Liver (tissue), 9 donors: Measurements from ENCODE around the gene SMIM28. TPM values are rescaled to one million over a fixed set of nuclear protein-coding genes. Genes with fewer than 3 reads are reported as not detected.

Experiments used
- DNase-seq: peaks from one replicate; pipeline ENCODE4 v3.0.0-alpha.2; 2017; ENCODE audit warnings: low spot score
- H3K27ac ChIP-seq, 2 donors: one replicate each; pipeline ENCODE4 v1.7.0; 2013; ENCODE audit warnings: inconsistent platforms in 2 of 2, low read length in 2 of 2, control low read depth in 1 of 2, low read depth in 1 of 2, mild to moderate bottlenecking in 1 of 2
- H3K27me3 ChIP-seq, 4 donors: one replicate each; pipeline versions ENCODE4 v1.6.1 to v1.7.0; 2013; ENCODE audit warnings: low read length in 3 of 4, inconsistent platforms in 1 of 4, mild to moderate bottlenecking in 1 of 4, moderate library complexity in 1 of 4; ENCODE audit not compliant: control insufficient read depth in 4 of 4, insufficient read depth in 4 of 4
- H3K36me3 ChIP-seq, 4 donors: one replicate each; pipeline versions ENCODE4 v1.6.1 to v1.7.0; 2013; ENCODE audit warnings: low read length in 3 of 4, mild to moderate bottlenecking in 3 of 4, low read depth in 1 of 4, moderate library complexity in 1 of 4; ENCODE audit not compliant: control insufficient read depth in 4 of 4, insufficient read depth in 3 of 4
- H3K4me1 ChIP-seq, 4 donors: one replicate each; pipeline versions ENCODE4 v1.6.1 to v1.7.0; 2013; ENCODE audit warnings: low read length in 3 of 4, mild to moderate bottlenecking in 3 of 4, moderate library complexity in 1 of 4; ENCODE audit not compliant: control insufficient read depth in 4 of 4, insufficient read depth in 4 of 4
- H3K4me3 ChIP-seq, 3 donors: one replicate each; pipeline versions ENCODE4 v1.6.1 to v1.7.0; 2013; ENCODE audit warnings: low read length in 3 of 3, control low read depth in 1 of 3, low read depth in 1 of 3, mild to moderate bottlenecking in 1 of 3
- H3K9ac ChIP-seq, 2 donors: one replicate each; pipeline ENCODE4 v1.7.0; 2013; ENCODE audit warnings: low read length in 2 of 2, mild to moderate bottlenecking in 2 of 2, moderate library complexity in 2 of 2, control low read depth in 1 of 2, low read depth in 1 of 2
- H3K9me3 ChIP-seq, 4 donors: one replicate each; pipeline versions ENCODE4 v1.6.1 to v1.7.0; 2013; ENCODE audit warnings: low read length in 3 of 4; ENCODE audit not compliant: control insufficient read depth in 4 of 4
- EGR1 ChIP-seq, 2 donors: IDR thresholded peaks; 2 replicates each; pipeline ENCODE4 v1.6.1; 2016 to 2018; ENCODE audit warnings: antibody characterized with exemption in 2 of 2, low read depth in 2 of 2
- FOXA1 ChIP-seq: IDR thresholded peaks from 2 replicates; pipeline ENCODE4 v1.6.1; 2016; ENCODE audit warnings: antibody characterized with exemption
- FOXA2 ChIP-seq: IDR thresholded peaks from 2 replicates; pipeline ENCODE4 v1.6.1; 2016; ENCODE audit warnings: antibody characterized with exemption
- GABPA ChIP-seq, 2 donors: IDR thresholded peaks in 1 of 2; conservative IDR thresholded peaks in 1 of 2; 2 replicates each; pipeline ENCODE4 v1.6.1; 2016; ENCODE audit warnings: antibody characterized with exemption in 2 of 2, mild to moderate bottlenecking in 1 of 2, moderate library complexity in 1 of 2
- HNF4A ChIP-seq, 2 donors: conservative IDR thresholded peaks; 2 replicates each; pipeline ENCODE4 v1.6.1; 2016; ENCODE audit warnings: antibody characterized with exemption in 2 of 2, mild to moderate bottlenecking in 2 of 2
- HNF4G ChIP-seq: IDR thresholded peaks from 2 replicates; pipeline ENCODE4 v1.6.1; 2016; ENCODE audit warnings: antibody characterized with exemption
- JUND ChIP-seq, 2 donors: IDR thresholded peaks; 2 replicates each; pipeline ENCODE4 v1.6.1; 2016; ENCODE audit warnings: antibody characterized with exemption in 2 of 2
- NR2F2 ChIP-seq: IDR thresholded peaks from 2 replicates; pipeline ENCODE4 v1.6.1; 2016; ENCODE audit warnings: antibody characterized with exemption
- RAD21 ChIP-seq, 2 donors: IDR thresholded peaks; 2 replicates each; pipeline ENCODE4 v1.6.1; 2016; ENCODE audit warnings: antibody characterized with exemption in 2 of 2, mild to moderate bottlenecking in 2 of 2
- RXRA ChIP-seq, 2 donors: IDR thresholded peaks; 2 replicates each; pipeline ENCODE4 v1.6.1; 2017 to 2018; ENCODE audit warnings: antibody characterized with exemption in 2 of 2, mild to moderate bottlenecking in 1 of 2
- SP1 ChIP-seq: IDR thresholded peaks from 2 replicates; pipeline ENCODE4 v1.6.1; 2018; ENCODE audit warnings: antibody characterized with exemption, mild to moderate bottlenecking
- TAF1 ChIP-seq: conservative IDR thresholded peaks from 2 replicates; pipeline ENCODE4 v1.6.1; 2016; ENCODE audit warnings: antibody characterized with exemption, mild to moderate bottlenecking
- YY1 ChIP-seq: IDR thresholded peaks from 2 replicates; pipeline ENCODE4 v1.6.1; 2016; ENCODE audit warnings: antibody characterized with exemption, mild to moderate bottlenecking
- WGBS: extraction: QIAGEN DNeasy Blood & Tissue Kit; methylation state at CpG from one replicate; pipeline ENCODE4 v1.1.7; 2013; 5-methylcytosine and 5-hydroxymethylcytosine counted together
- polyA plus RNA-seq, 2 donors: library from polyadenylated mRNA; stranded (reverse) in 1 of 2; unstranded in 1 of 2; fragments of 200-250 nt in 1 of 2; fragments of >200 nt in 1 of 2; fragmentation: Nextera tagmentation in 1 of 2; extraction: Ambion mirVana in 1 of 2; gene quantifications; one replicate each; pipeline versions ENCODE4 v1.2.1 to v1.2.3, GENCODE V29; 2013 to 2015
- total RNA-seq, 2 donors: library from RNA; depleted of rRNA; stranded (reverse); fragments of >200 nt; gene quantifications; one replicate each; pipeline ENCODE4 v1.2.3, GENCODE V29; 2014
- TF ChIP-seq, protein P1 (sequence below): fragments of 150-350 bp; IDR thresholded peaks from 2 replicates; pipeline ENCODE4 v1.5.1; 2017; ENCODE audit warnings: improper control_type of control experiment, low read depth, low read length; ENCODE audit not compliant: missing input control
- TF ChIP-seq, protein P2 (sequence below): IDR thresholded peaks from 2 replicates; pipeline ENCODE4 v1.6.1; 2016; ENCODE audit warnings: antibody characterized with exemption
- TF ChIP-seq, protein P3 (sequence below): IDR thresholded peaks from 2 replicates; pipeline ENCODE4 v1.6.1; 2016; ENCODE audit warnings: antibody characterized with exemption
- TF ChIP-seq, protein P4 (sequence below): IDR thresholded peaks from 2 replicates; pipeline ENCODE4 v1.6.1; 2016; ENCODE audit warnings: antibody characterized with exemption
- donor health status: healthy.
- donor health status: healthy.
- donor health status: healthy.
- donor health status: healthy.
- donor health status: healthy.

Gene SMIM28
- total and polyA plus RNA-seq, 4 donors, result not detected

DNA sequence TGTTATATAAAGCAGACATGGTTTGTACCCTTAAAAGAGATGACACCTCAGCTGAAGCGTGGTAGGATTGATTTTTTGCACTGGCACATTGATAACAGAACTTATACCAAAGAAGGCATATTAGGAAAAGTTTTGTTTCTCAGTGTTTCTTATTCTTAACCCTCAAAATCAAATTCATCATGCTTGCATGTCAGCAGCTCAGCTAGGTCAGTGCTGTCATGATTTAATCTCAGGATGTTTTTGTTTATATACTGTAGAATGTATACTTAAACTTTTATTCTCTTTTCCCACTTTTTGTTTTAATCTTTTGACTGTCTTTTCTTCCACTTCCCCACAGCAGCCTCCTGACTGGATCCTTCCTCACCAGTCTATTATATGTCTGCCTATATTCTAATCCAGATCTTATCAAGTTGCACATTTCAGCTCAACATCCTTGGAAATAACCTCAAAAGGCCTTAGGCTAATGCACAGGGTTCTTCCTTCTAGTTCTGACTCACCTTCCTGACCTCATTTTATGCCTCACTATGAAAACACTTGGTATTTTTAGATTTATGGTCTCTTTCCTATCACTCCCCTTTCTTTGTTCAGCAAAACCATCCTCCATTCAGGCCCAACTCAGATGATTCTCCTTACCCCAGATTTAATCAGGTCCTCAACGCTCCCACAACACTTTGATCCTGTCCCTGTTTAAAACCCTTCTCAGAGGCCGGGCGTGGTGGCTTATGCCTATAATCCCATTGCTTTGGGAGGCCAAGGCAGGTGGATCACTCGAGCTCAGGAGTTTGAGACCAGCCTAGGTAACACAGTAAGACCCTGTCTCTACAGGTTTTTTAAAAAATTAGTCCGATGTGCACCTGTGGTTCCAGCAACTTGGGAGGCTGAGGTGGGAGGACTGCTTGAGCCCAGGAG lies 33.5 kb downstream of the SMIM28 start:
- no peaks in the 10 kb centered on the region for H3K27me3 ChIP-seq
- no peak for DNase-seq
- TF ChIP-seq, protein P1, sequence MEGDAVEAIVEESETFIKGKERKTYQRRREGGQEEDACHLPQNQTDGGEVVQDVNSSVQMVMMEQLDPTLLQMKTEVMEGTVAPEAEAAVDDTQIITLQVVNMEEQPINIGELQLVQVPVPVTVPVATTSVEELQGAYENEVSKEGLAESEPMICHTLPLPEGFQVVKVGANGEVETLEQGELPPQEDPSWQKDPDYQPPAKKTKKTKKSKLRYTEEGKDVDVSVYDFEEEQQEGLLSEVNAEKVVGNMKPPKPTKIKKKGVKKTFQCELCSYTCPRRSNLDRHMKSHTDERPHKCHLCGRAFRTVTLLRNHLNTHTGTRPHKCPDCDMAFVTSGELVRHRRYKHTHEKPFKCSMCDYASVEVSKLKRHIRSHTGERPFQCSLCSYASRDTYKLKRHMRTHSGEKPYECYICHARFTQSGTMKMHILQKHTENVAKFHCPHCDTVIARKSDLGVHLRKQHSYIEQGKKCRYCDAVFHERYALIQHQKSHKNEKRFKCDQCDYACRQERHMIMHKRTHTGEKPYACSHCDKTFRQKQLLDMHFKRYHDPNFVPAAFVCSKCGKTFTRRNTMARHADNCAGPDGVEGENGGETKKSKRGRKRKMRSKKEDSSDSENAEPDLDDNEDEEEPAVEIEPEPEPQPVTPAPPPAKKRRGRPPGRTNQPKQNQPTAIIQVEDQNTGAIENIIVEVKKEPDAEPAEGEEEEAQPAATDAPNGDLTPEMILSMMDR, result no peak
- TF ChIP-seq, protein P2, sequence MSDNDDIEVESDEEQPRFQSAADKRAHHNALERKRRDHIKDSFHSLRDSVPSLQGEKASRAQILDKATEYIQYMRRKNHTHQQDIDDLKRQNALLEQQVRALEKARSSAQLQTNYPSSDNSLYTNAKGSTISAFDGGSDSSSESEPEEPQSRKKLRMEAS, result no peak
- TF ChIP-seq JUND (IDR thresholded peaks at IDR 0.05) (no peak), GABPA (IDR thresholded peaks at IDR 0.05 in 1 of 2, conservative IDR thresholded peaks at IDR 0.05 in 1 of 2) (no peak)
- H3K27ac ChIP-seq, result peak overlapping the region; percentile 30 to 59
- no peaks in the 10 kb centered on the region for H3K9me3 ChIP-seq
- H3K9ac ChIP-seq, result no peak overlapping the region
- H3K4me3 ChIP-seq, result no peak overlapping the region
- H3K4me1 ChIP-seq, result peaks cover 9 to 36% (median 20%) of the 10 kb centered on the region in 4 donors
- peaks cover 6 to 46% (median 38%) of the 10 kb centered on the region in 4 donors for H3K36me3 ChIP-seq
- 87% methylated on average over 6 of the region's 6 CpGs for WGBS

DNA sequence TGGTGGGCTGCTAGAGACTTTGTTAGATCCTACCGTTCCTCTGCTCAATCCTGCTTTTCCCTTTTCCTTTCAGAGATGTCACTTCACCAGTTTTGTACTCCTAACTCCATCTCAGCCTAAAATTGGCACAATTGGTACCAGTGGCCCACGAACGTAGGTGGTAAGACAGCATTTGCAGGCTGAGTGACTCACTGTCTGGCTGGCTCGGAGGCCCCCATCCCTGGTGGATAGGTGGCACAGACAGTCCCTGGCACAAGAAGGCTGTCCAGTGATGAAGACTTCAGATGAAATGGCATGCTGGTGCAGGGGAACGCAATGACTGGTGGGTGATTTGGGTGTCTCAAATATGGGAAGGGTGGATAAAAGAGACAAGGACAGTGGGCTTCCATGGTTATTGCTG lies 37.4 kb downstream of the SMIM28 start:
- peaks cover 2 to 16% (median 7%) of the 10 kb centered on the region in 4 donors for H3K4me1 ChIP-seq
- DNase-seq, result no peak
- no peak overlapping the region for H3K27ac ChIP-seq
- no peaks in the 10 kb centered on the region for H3K9me3 ChIP-seq
- H3K27me3 ChIP-seq, result no peaks in the 10 kb centered on the region
- 95% methylated on average over 5 of the region's 5 CpGs for WGBS
- H3K9ac ChIP-seq, result no peak overlapping the region
- H3K4me3 ChIP-seq, result no peak overlapping the region
- TF ChIP-seq SP1 (no peak), EGR1 (IDR thresholded peaks at IDR 0.05; ENCODE audit: low read depth in 2 of 2) (no peak), RXRA (IDR thresholded peaks at IDR 0.05) (no peak), GABPA (IDR thresholded peaks at IDR 0.05 in 1 of 2, conservative IDR thresholded peaks at IDR 0.05 in 1 of 2) (no peak), HNF4G (no peak), JUND (IDR thresholded peaks at IDR 0.05) (no peak), YY1 (no peak)
- TF ChIP-seq, protein P2, result no peak
- H3K36me3 ChIP-seq, result peaks cover 6 to 33% (median 25%) of the 10 kb centered on the region in 4 donors

DNA sequence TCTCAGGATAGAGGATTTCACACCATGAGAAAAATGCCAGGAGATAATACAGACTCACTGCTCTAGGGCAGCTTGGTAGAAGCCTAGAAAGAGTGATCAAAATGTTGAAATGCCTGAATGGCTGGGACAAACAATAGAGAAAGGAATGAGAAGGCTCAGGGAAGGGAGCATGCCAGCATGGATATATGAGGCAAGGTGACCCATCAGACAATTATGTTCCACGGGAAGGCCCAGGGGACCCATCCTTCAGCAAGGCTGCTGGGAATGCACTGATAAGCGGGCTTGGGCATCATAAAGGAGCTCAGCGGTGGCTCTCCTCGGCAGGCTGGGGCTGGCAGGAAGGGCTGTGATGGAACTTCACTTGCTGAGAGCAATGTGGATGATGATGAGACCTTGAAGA lies 38.5 kb downstream of the SMIM28 start:
- H3K4me1 ChIP-seq, result peaks cover 0 to 20% (median 2%) of the 10 kb centered on the region in 4 donors
- WGBS, result 96% methylated on average over 4 of the region's 4 CpGs
- TF ChIP-seq RXRA (IDR thresholded peaks at IDR 0.05), result no peak
- no peak for TF ChIP-seq YY1
- no peak for TF ChIP-seq NR2F2
- no peak for TF ChIP-seq FOXA2
- TF ChIP-seq GABPA (IDR thresholded peaks at IDR 0.05 in 1 of 2, conservative IDR thresholded peaks at IDR 0.05 in 1 of 2), result no peak
- no peak for TF ChIP-seq HNF4G
- TF ChIP-seq, protein P1, result no peak
- TF ChIP-seq FOXA1, result no peak
- TF ChIP-seq, protein P3, sequence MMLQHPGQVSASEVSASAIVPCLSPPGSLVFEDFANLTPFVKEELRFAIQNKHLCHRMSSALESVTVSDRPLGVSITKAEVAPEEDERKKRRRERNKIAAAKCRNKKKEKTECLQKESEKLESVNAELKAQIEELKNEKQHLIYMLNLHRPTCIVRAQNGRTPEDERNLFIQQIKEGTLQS, result no peak
- TF ChIP-seq, protein P2, result no peak
- TF ChIP-seq HNF4A (conservative IDR thresholded peaks at IDR 0.05), result no peak
- TF ChIP-seq, protein P4, sequence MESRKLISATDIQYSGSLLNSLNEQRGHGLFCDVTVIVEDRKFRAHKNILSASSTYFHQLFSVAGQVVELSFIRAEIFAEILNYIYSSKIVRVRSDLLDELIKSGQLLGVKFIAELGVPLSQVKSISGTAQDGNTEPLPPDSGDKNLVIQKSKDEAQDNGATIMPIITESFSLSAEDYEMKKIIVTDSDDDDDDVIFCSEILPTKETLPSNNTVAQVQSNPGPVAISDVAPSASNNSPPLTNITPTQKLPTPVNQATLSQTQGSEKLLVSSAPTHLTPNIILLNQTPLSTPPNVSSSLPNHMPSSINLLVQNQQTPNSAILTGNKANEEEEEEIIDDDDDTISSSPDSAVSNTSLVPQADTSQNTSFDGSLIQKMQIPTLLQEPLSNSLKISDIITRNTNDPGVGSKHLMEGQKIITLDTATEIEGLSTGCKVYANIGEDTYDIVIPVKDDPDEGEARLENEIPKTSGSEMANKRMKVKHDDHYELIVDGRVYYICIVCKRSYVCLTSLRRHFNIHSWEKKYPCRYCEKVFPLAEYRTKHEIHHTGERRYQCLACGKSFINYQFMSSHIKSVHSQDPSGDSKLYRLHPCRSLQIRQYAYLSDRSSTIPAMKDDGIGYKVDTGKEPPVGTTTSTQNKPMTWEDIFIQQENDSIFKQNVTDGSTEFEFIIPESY, result no peak
- no peak for TF ChIP-seq JUND (IDR thresholded peaks at IDR 0.05)
- no peak for TF ChIP-seq EGR1 (IDR thresholded peaks at IDR 0.05; ENCODE audit: low read depth in 2 of 2)
- TF ChIP-seq RAD21 (IDR thresholded peaks at IDR 0.05), result no peak
- TF ChIP-seq TAF1, result no peak

More for the DNA sequence above, 38.5 kb downstream of the SMIM28 start:
- no peak overlapping the region for H3K27ac ChIP-seq
- no peaks in the 10 kb centered on the region for H3K27me3 ChIP-seq
- no peaks in the 10 kb centered on the region for H3K9me3 ChIP-seq
- H3K36me3 ChIP-seq, result peaks cover 6 to 29% (median 22%) of the 10 kb centered on the region in 4 donors
- H3K4me3 ChIP-seq, result no peak overlapping the region
- no peak overlapping the region for H3K9ac ChIP-seq
- DNase-seq, result no peak
